SU-DHL-6 (cell line): ENCODE measurements around the gene EVI5L.
"Not testable (repeated sequence)": the region's sequence is repeated elsewhere in the genome, so short reads cannot be mapped to it uniquely, and the experiment has no call there.

Experiments
- H2AFZ ChIP-seq: fragments of 200-600 bp; sonication (generic); 2 replicates; pipeline ENCODE4 v1.6.1; 2014; ENCODE audit warnings: low read depth, mild to moderate bottlenecking, moderate library complexity, mixed read lengths, antibody characterized with exemption, low read length; ENCODE audit not compliant: severe bottlenecking
- H3F3A ChIP-seq: fragments of 200-600 bp; shearing (Covaris generic); 2 replicates; pipeline ENCODE4 v1.6.0; 2016; ENCODE audit warnings: antibody characterized with exemption, mild to moderate bottlenecking; ENCODE audit not compliant: insufficient read depth
- H3K27ac ChIP-seq: fragments of 200-600 bp; sonication (generic); 2 replicates; pipeline ENCODE4 v1.5.1; 2016; ENCODE audit warnings: low read depth, mild to moderate bottlenecking, low read length, moderate library complexity, mixed read lengths
- H3K27me3 ChIP-seq: fragments of 200-600 bp; sonication (generic), shearing (Covaris generic); 2 replicates; pipeline ENCODE4 v1.6.0; 2014; ENCODE audit warnings: mild to moderate bottlenecking, low read length
- H3K36me3 ChIP-seq: fragments of 200-600 bp; sonication (generic); 2 replicates; pipeline ENCODE4 v1.6.1; 2014; ENCODE audit warnings: mild to moderate bottlenecking, low read length, mixed read lengths
- H3K4me2 ChIP-seq: fragments of 300-600, 200-600 bp; shearing (Covaris generic), sonication (generic); 2 replicates; pipeline ENCODE4 v1.6.0; 2014; ENCODE audit warnings: low read length, low read depth, mild to moderate bottlenecking; ENCODE audit not compliant: poor library complexity, severe bottlenecking
- H3K4me3 ChIP-seq: fragments of 200-600 bp; sonication (generic); 2 replicates; pipeline ENCODE4 v1.5.1; 2014; ENCODE audit warnings: antibody characterized with exemption, low read length, mild to moderate bottlenecking, mixed read lengths; ENCODE audit not compliant: insufficient read depth, poor library complexity, severe bottlenecking
- H3K79me2 ChIP-seq: fragments of 200-600 bp; sonication (generic); 2 replicates; pipeline ENCODE4 v1.6.1; 2014; ENCODE audit warnings: mild to moderate bottlenecking, low read length, moderate library complexity; ENCODE audit not compliant: insufficient read depth
- H3K9ac ChIP-seq: fragments of 200-600 bp; sonication (generic); 2 replicates; pipeline ENCODE4 v1.7.0; 2014; ENCODE audit warnings: mild to moderate bottlenecking, low read length
- H3K9me2 ChIP-seq: fragments of 200-600 bp; sonication (generic); replicated peaks from 2 replicates; pipeline ENCODE4 v1.6.1; 2014; ENCODE audit warnings: low read length; ENCODE audit not compliant: insufficient read depth
- H3K9me3 ChIP-seq: fragments of 200-600 bp; sonication (generic); 2 replicates; pipeline ENCODE4 v1.6.1; 2014; ENCODE audit warnings: low read length, mixed read lengths; ENCODE audit not compliant: insufficient read depth
- H4K20me1 ChIP-seq: fragments of 200-600 bp; sonication (generic); 2 replicates; pipeline ENCODE4 v1.6.1; 2014; ENCODE audit warnings: low read depth, mild to moderate bottlenecking, antibody characterized with exemption, low read length, moderate library complexity, mixed read lengths
- EZH2phosphoT487 ChIP-seq: fragments of 200-600 bp; sonication (generic), shearing (Covaris generic); conservative IDR thresholded peaks from 2 replicates; pipeline ENCODE4 v1.6.1; 2018; ENCODE audit warnings: mild to moderate bottlenecking, antibody characterized with exemption, low read length, moderate library complexity, mixed read lengths
- TF ChIP-seq, protein P1 (sequence below): fragments of 200-600 bp; sonication (generic); IDR thresholded peaks from one replicate; pipeline ENCODE4 v1.5.1; 2017; ENCODE audit warnings: antibody characterized with exemption, mild to moderate bottlenecking, low read length, moderate library complexity; ENCODE audit not compliant: insufficient read depth, poor library complexity, severe bottlenecking

The EVI5L gene

DNA sequence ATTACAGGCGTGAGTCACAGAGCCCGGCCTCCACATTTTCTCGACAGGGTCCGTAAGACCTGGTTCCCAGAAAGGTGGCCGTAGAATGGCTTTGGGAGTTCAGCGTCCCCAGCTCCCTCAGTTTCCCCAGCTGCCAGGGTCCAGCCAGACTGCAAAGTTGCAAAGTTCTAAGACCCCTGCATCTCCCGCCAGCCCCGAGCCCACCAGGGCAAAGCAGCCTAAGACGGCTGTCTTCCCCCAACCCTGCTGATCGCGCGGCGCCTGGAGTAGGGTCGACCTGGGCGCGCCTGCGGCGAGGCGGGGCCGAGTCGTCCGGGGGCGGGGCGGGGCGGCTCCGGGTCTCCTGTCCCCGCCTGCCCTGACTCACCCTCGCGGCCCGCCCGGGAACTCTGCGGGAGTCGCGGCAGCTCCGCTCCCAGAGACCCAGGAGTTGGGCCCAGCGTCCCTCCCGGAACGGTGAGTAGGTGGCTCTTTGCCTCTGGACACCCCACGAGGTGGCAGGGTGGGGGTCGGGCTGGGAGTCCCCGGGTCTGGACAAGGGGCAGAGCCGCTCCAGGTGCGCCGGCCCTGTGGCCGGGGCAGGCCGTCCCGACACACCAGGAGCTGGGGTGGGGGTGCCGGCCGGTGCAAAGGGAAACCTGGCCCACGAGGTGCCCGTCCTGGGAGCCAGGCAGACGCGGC, 58.3 kb downstream of the EVI5L start, which contains the start of gene LRRC8E:
LRRC8E (plus strand) TSS at position 366 of the 681 bp plus-strand sequence. CDS start 7,094 bp downstream, outside the sequence.
- Histone ChIP-seq H3K4me2 (no peak within 1 kb of the TSS), H3K79me2 (no peaks in the 10 kb centered on the region), H3K36me3 (no peaks in the 10 kb centered on the region), H3K4me3 (no peak within 1 kb of the TSS), H3K9me3 (no peaks in the 10 kb centered on the region), H3K9me2 (no peaks in the 10 kb centered on the region), H2AFZ (no peak within 1 kb of the TSS), H3K27me3 (no peaks in the 10 kb centered on the region), H3K9ac (no peak within 1 kb of the TSS), H3F3A (no peaks in the 10 kb centered on the region), H3K27ac (no peak within 1 kb of the TSS), H4K20me1 (no peaks in the 10 kb centered on the region)
- TF ChIP-seq, protein P1, sequence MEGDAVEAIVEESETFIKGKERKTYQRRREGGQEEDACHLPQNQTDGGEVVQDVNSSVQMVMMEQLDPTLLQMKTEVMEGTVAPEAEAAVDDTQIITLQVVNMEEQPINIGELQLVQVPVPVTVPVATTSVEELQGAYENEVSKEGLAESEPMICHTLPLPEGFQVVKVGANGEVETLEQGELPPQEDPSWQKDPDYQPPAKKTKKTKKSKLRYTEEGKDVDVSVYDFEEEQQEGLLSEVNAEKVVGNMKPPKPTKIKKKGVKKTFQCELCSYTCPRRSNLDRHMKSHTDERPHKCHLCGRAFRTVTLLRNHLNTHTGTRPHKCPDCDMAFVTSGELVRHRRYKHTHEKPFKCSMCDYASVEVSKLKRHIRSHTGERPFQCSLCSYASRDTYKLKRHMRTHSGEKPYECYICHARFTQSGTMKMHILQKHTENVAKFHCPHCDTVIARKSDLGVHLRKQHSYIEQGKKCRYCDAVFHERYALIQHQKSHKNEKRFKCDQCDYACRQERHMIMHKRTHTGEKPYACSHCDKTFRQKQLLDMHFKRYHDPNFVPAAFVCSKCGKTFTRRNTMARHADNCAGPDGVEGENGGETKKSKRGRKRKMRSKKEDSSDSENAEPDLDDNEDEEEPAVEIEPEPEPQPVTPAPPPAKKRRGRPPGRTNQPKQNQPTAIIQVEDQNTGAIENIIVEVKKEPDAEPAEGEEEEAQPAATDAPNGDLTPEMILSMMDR: no peak
- no peak for TF ChIP-seq EZH2phosphoT487

DNA sequence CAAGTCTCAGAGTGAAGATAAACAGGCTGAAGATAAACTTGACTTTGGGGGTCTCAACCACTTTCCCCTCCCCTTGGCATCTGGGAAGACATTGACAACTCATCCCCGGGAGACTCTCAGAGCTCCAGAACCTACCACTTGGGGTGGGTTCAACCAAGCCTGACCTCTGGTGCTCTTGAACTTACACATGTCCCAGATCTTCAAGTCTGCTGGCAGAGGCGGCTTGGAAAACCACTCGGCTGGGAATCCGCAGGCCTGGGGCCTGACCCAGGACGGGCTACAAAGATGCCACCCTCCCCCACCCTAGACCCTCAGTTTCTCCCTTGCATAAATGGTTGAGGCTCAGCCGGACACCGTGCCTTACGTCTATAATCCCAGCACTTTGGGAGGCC, 58.8 kb downstream of the EVI5L start:
- no peaks in the 10 kb centered on the region for H3K27me3 ChIP-seq
- H3K9me3 ChIP-seq: no peaks in the 10 kb centered on the region
- no peaks in the 10 kb centered on the region for H3K79me2 ChIP-seq
- no peak overlapping the region for H2AFZ ChIP-seq
- H4K20me1 ChIP-seq: no peaks in the 10 kb centered on the region
- H3K4me3 ChIP-seq: no peak overlapping the region
- no peaks in the 10 kb centered on the region for H3F3A ChIP-seq
- no peaks in the 10 kb centered on the region for H3K36me3 ChIP-seq
- no peak for TF ChIP-seq EZH2phosphoT487
- TF ChIP-seq, protein P1: no peak
- H3K9ac ChIP-seq: no peak overlapping the region
- no peak overlapping the region for H3K4me2 ChIP-seq
- no peak overlapping the region for H3K27ac ChIP-seq
- no peaks in the 10 kb centered on the region for H3K9me2 ChIP-seq

DNA sequence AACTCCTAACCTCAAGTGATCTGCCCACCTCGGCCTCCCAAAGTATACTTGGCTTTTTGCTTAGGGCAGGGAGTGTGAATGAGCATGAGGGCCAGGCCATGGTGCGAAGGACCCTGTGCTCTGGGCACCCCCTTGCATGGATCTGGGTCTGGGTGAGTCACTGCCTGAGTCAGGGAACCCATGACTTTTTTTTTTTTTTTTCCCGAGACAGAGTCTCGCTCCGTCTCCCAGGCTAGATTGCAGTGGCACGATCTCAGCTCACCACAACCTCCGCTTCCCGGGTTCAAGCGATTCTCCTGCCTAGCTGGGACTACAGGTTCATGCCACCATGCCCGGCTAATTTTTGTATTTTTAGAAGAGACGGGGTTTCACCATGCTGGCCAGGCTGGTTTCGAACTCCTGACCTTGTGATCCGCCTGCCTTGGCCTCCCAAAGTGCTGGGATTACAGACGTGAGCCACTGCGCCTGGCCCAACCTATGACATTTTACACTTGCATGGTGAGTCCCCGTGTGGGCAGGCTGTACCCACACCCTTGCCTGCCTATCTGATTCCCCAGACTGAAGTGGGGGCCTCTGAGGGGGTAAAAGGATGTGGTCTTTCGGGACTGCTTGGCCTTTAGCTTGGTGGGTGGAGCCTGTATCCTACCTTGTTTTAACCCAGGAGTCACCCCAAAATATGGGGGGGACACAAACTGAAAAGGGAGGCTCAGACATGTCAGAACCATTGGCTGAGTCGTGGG, 63.5 kb downstream of the EVI5L start:
- not testable (repeated sequence) for H3K79me2 ChIP-seq, H3F3A ChIP-seq, H3K4me2 ChIP-seq, H3K36me3 ChIP-seq, H3K27me3 ChIP-seq, H3K4me3 ChIP-seq, H3K9me2 ChIP-seq, H2AFZ ChIP-seq, H4K20me1 ChIP-seq, H3K27ac ChIP-seq, H3K9ac ChIP-seq, H3K9me3 ChIP-seq
